ENCODE data around the gene SEMA6A. TPM values are rescaled to one million over a fixed set of nuclear protein-coding genes. Genes with fewer than 3 reads are reported as not detected.

SEMA6A gene
- total and polyA plus RNA-seq, 2 of the 13 experiments (the other 11 are each of a cell fraction or from before 2014, with no cell fraction given), result 5.1 to 6.5 TPM

DNA sequence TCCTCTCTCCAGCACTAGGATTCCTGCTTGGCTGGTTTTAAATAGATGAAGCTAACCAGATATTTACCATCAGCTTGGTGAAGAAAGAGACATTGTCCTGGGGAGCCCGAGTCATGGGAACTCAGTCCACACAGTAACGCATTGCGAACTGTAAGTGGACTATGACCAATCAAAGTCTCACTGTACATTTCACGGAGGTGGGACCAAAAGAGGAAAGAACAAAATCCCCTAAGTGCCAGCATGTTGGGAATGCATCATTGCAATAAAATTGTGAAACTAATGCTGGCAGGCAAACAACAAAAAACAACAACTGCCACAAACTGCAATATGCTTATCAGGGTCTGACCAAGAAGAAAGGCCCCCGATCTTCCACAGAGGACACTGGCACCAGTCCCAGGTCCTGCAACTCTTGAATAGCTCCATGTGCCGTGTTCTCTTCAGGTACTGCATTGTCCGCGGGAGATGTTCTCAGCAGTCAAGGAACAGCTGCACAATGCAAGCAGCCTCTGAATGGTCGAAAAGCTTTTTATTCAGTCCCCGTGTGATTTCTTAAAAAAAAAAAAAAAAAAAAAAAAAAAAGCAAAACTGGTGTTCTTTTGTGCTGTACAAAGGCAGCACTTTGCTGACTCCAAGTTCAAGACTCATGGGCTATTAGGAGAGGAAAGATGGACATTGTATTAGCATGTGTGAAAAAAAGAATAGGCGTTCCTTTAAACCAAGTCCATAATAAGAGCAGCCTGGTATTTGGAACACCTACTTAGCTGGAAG, 38.1 kb downstream of the SEMA6A start (continued):
- TF ChIP-seq ATF2 (CRISPR knock-in tag; IDR thresholded peaks at IDR 0.05), result 0 out of 2 replicates have a peak, but pooled peaks have one; percentile 21
- TF ChIP-seq, protein P1, sequence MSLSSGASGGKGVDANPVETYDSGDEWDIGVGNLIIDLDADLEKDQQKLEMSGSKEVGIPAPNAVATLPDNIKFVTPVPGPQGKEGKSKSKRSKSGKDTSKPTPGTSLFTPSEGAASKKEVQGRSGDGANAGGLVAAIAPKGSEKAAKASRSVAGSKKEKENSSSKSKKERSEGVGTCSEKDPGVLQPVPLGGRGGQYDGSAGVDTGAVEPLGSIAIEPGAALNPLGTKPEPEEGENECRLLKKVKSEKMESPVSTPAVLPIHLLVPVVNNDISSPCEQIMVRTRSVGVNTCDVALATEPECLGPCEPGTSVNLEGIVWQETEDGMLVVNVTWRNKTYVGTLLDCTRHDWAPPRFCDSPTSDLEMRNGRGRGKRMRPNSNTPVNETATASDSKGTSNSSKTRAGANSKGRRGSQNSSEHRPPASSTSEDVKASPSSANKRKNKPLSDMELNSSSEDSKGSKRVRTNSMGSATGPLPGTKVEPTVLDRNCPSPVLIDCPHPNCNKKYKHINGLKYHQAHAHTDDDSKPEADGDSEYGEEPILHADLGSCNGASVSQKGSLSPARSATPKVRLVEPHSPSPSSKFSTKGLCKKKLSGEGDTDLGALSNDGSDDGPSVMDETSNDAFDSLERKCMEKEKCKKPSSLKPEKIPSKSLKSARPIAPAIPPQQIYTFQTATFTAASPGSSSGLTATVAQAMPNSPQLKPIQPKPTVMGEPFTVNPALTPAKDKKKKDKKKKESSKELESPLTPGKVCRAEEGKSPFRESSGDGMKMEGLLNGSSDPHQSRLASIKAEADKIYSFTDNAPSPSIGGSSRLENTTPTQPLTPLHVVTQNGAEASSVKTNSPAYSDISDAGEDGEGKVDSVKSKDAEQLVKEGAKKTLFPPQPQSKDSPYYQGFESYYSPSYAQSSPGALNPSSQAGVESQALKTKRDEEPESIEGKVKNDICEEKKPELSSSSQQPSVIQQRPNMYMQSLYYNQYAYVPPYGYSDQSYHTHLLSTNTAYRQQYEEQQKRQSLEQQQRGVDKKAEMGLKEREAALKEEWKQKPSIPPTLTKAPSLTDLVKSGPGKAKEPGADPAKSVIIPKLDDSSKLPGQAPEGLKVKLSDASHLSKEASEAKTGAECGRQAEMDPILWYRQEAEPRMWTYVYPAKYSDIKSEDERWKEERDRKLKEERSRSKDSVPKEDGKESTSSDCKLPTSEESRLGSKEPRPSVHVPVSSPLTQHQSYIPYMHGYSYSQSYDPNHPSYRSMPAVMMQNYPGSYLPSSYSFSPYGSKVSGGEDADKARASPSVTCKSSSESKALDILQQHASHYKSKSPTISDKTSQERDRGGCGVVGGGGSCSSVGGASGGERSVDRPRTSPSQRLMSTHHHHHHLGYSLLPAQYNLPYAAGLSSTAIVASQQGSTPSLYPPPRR (CRISPR knock-in tag; IDR thresholded peaks at IDR 0.05; ENCODE audit: borderline replicate concordance), result peak; percentile 68; the same call in 1 of the 2 replicates
- TF ChIP-seq ZNF614 (CRISPR knock-in tag; IDR thresholded peaks at IDR 0.05; ENCODE audit: borderline replicate concordance), result peak; percentile 47; the same call in 1 of the 2 replicates
- peak; percentile 61; the same call in 1 of the 2 replicates for TF ChIP-seq POGZ (CRISPR knock-in tag; IDR thresholded peaks at IDR 0.05)

All from HepG2 (cell line).